Neural progenitor cell (in vitro differentiated cells): ENCODE results near the gene NFS1.

Experiments
- EZH2 ChIP-seq: fragments of 200-600 bp; sonication (generic); IDR thresholded peaks from 2 replicates; pipeline ENCODE4 v1.6.1; 2017; ENCODE audit warnings: antibody characterized with exemption, mild to moderate bottlenecking, moderate library complexity
- TF ChIP-seq, protein P1 (sequence below): fragments of 200-600 bp; sonication (generic); IDR thresholded peaks from 2 replicates; pipeline ENCODE4 v1.5.1; 2017; ENCODE audit warnings: antibody characterized with exemption, mild to moderate bottlenecking

- TF ChIP-seq, protein P1, sequence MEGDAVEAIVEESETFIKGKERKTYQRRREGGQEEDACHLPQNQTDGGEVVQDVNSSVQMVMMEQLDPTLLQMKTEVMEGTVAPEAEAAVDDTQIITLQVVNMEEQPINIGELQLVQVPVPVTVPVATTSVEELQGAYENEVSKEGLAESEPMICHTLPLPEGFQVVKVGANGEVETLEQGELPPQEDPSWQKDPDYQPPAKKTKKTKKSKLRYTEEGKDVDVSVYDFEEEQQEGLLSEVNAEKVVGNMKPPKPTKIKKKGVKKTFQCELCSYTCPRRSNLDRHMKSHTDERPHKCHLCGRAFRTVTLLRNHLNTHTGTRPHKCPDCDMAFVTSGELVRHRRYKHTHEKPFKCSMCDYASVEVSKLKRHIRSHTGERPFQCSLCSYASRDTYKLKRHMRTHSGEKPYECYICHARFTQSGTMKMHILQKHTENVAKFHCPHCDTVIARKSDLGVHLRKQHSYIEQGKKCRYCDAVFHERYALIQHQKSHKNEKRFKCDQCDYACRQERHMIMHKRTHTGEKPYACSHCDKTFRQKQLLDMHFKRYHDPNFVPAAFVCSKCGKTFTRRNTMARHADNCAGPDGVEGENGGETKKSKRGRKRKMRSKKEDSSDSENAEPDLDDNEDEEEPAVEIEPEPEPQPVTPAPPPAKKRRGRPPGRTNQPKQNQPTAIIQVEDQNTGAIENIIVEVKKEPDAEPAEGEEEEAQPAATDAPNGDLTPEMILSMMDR = no peak
- TF ChIP-seq EZH2 = no peak
These were observed 3.2 kb downstream of the NFS1 start for GRCh38 chr20:35695978-35696377.
